ENCODE measurements around the gene ANKRD44. TPM values are rescaled to one million over a fixed set of nuclear protein-coding genes. Genes with fewer than 3 reads are reported as not detected.
"Not testable (repeated sequence)": the region's sequence is repeated elsewhere in the genome, so short reads cannot be mapped to it uniquely, and the experiment has no call there.

ANKRD44 gene
- total RNA-seq = 100 to 1,000 TPM; 131 to 154 TPM

GRCh38 chr2:197310271-197310985, at the start of gene ANKRD44:
TSS of gene ANKRD44 (minus strand) at chr2:197310780. CDS start at chr2:197310604, 176 bp downstream.
- Mint-ChIP-seq H3K36me3 (ENCODE audit: low read depth) (peaks cover 36% of the 10 kb centered on the region), H3K27ac (peak within 1 kb of the TSS; percentile 96), H3K4me1 (peaks cover 25% of the 10 kb centered on the region), H3K27me3 (no peaks in the 10 kb centered on the region), H3K9me3 (no peaks in the 10 kb centered on the region), H3K4me3 (peak within 1 kb of the TSS; percentile 90)
- ATAC-seq (replicated peaks) = peak; percentile 73

GRCh38 chr2:197359859-197360258, 49.3 kb upstream of the ANKRD44 start:
- Mint-ChIP-seq H3K36me3 (ENCODE audit: low read depth) (no peaks in the 10 kb centered on the region), H3K9me3 (no peaks in the 10 kb centered on the region), H3K27ac (peak overlapping the region; percentile 69), H3K4me1 (peaks cover 17% of the 10 kb centered on the region), H3K27me3 (no peaks in the 10 kb centered on the region), H3K4me3 (no peak overlapping the region)
- no peak for ATAC-seq (replicated peaks)

GRCh38 chr2:197358931-197359330, 48.4 kb upstream of the ANKRD44 start:
- H3K9me3 Mint-ChIP-seq = no peaks in the 10 kb centered on the region
- peaks cover 17% of the 10 kb centered on the region for H3K4me1 Mint-ChIP-seq
- H3K27ac Mint-ChIP-seq = peak overlapping the region; percentile 69
- no peaks in the 10 kb centered on the region for H3K36me3 Mint-ChIP-seq (ENCODE audit: low read depth)
- H3K27me3 Mint-ChIP-seq = no peaks in the 10 kb centered on the region
- peak; percentile 61 for ATAC-seq (replicated peaks)
- H3K4me3 Mint-ChIP-seq = no peak overlapping the region

- no peaks in the 10 kb centered on the region for H3K9me3 Mint-ChIP-seq
- no peak for ATAC-seq (replicated peaks)
- H3K4me1 Mint-ChIP-seq = peaks cover 17% of the 10 kb centered on the region
- H3K27ac Mint-ChIP-seq = no peak overlapping the region
- no peaks in the 10 kb centered on the region for H3K36me3 Mint-ChIP-seq (ENCODE audit: low read depth)
- H3K4me3 Mint-ChIP-seq = no peak overlapping the region
- H3K27me3 Mint-ChIP-seq = no peaks in the 10 kb centered on the region
Measured at GRCh38 chr2:197357986-197358385, 47.4 kb upstream of the ANKRD44 start.

GRCh38 chr2:197356136-197356535, 45.6 kb upstream of the ANKRD44 start:
- H3K27ac Mint-ChIP-seq = no peak overlapping the region
- H3K4me3 Mint-ChIP-seq = no peak overlapping the region
- no peaks in the 10 kb centered on the region for H3K9me3 Mint-ChIP-seq
- ATAC-seq (replicated peaks) = no peak
- H3K36me3 Mint-ChIP-seq (ENCODE audit: low read depth) = no peaks in the 10 kb centered on the region
- H3K27me3 Mint-ChIP-seq = no peaks in the 10 kb centered on the region
- H3K4me1 Mint-ChIP-seq = peaks cover 17% of the 10 kb centered on the region

GRCh38 chr2:197354169-197354558, 43.6 kb upstream of the ANKRD44 start:
- Mint-ChIP-seq H3K27me3 (no peaks in the 10 kb centered on the region), H3K4me1 (peaks cover 16% of the 10 kb centered on the region), H3K9me3 (no peaks in the 10 kb centered on the region), H3K36me3 (ENCODE audit: low read depth) (no peaks in the 10 kb centered on the region), H3K27ac (no peak overlapping the region), H3K4me3 (no peak overlapping the region)
- no peak for ATAC-seq (replicated peaks)

GRCh38 chr2:197353393-197354168, 43.0 kb upstream of the ANKRD44 start:
- ATAC-seq (replicated peaks) = no peak
- no peaks in the 10 kb centered on the region for H3K36me3 Mint-ChIP-seq (ENCODE audit: low read depth)

GRCh38 chr2:197349699-197350098, 39.1 kb upstream of the ANKRD44 start:
- ATAC-seq (replicated peaks) = no peak
- Mint-ChIP-seq H3K27me3 (no peaks in the 10 kb centered on the region), H3K4me1 (peaks cover 4% of the 10 kb centered on the region), H3K36me3 (ENCODE audit: low read depth) (no peaks in the 10 kb centered on the region), H3K4me3 (no peak overlapping the region), H3K9me3 (no peaks in the 10 kb centered on the region), H3K27ac (no peak overlapping the region)

More at GRCh38 chr2:197353393-197354168, 43.0 kb upstream of the ANKRD44 start:
- Mint-ChIP-seq H3K27ac (no peak overlapping the region), H3K9me3 (no peaks in the 10 kb centered on the region), H3K4me3 (no peak overlapping the region), H3K4me1 (peaks cover 10% of the 10 kb centered on the region), H3K27me3 (no peaks in the 10 kb centered on the region)

- H3K4me1 Mint-ChIP-seq = peaks cover 4% of the 10 kb centered on the region
- no peaks in the 10 kb centered on the region for H3K36me3 Mint-ChIP-seq (ENCODE audit: low read depth)
- no peak for ATAC-seq (replicated peaks)
- H3K9me3 Mint-ChIP-seq = no peaks in the 10 kb centered on the region
- no peak overlapping the region for H3K27ac Mint-ChIP-seq
- H3K4me3 Mint-ChIP-seq = no peak overlapping the region
- H3K27me3 Mint-ChIP-seq = no peaks in the 10 kb centered on the region
Measured at GRCh38 chr2:197348721-197349360, 38.3 kb upstream of the ANKRD44 start.

- Mint-ChIP-seq H3K27ac (no peak overlapping the region), H3K4me1 (peaks cover 2% of the 10 kb centered on the region), H3K9me3 (no peaks in the 10 kb centered on the region), H3K4me3 (no peak overlapping the region), H3K27me3 (no peaks in the 10 kb centered on the region), H3K36me3 (ENCODE audit: low read depth) (no peaks in the 10 kb centered on the region)
- no peak for ATAC-seq (replicated peaks)
Measured at GRCh38 chr2:197345846-197346370, 35.3 kb upstream of the ANKRD44 start.

- ATAC-seq (replicated peaks); H3K9me3 Mint-ChIP-seq; H3K27ac Mint-ChIP-seq; H3K4me1 Mint-ChIP-seq; H3K27me3 Mint-ChIP-seq; H3K36me3 Mint-ChIP-seq (ENCODE audit: low read depth); H3K4me3 Mint-ChIP-seq: not testable (repeated sequence)
Measured at GRCh38 chr2:197343968-197344367, 33.4 kb upstream of the ANKRD44 start.

GRCh38 chr2:197340591-197340990, 30.0 kb upstream of the ANKRD44 start:
- H3K27me3 Mint-ChIP-seq = no peaks in the 10 kb centered on the region
- H3K27ac Mint-ChIP-seq = no peak overlapping the region
- peaks cover 6% of the 10 kb centered on the region for H3K4me1 Mint-ChIP-seq
- no peaks in the 10 kb centered on the region for H3K9me3 Mint-ChIP-seq
- H3K36me3 Mint-ChIP-seq (ENCODE audit: low read depth) = no peaks in the 10 kb centered on the region
- no peak for ATAC-seq (replicated peaks)
- no peak overlapping the region for H3K4me3 Mint-ChIP-seq

- Mint-ChIP-seq H3K4me3 (no peak overlapping the region), H3K4me1 (peaks cover 6% of the 10 kb centered on the region), H3K27ac (no peak overlapping the region), H3K27me3 (no peaks in the 10 kb centered on the region), H3K9me3 (no peaks in the 10 kb centered on the region), H3K36me3 (ENCODE audit: low read depth) (no peaks in the 10 kb centered on the region)
- no peak for ATAC-seq (replicated peaks)
Measured at GRCh38 chr2:197339496-197340220, 29.1 kb upstream of the ANKRD44 start.

GRCh38 chr2:197339016-197339415, 28.4 kb upstream of the ANKRD44 start:
- Mint-ChIP-seq H3K36me3 (ENCODE audit: low read depth) (no peaks in the 10 kb centered on the region), H3K27me3 (no peaks in the 10 kb centered on the region), H3K27ac (no peak overlapping the region), H3K9me3 (no peaks in the 10 kb centered on the region), H3K4me3 (no peak overlapping the region), H3K4me1 (peaks cover 6% of the 10 kb centered on the region)
- no peak for ATAC-seq (replicated peaks)

Data from activated T-helper 17 cell treated with anti-CD3 and anti-CD28 coated beads, Interleukin-2, amount 50 U/mL, for 72 hours (primary cell).